HepG2 (cell line): Measurements from ENCODE around the gene INF2. TPM values are rescaled to one million over a fixed set of nuclear protein-coding genes. Genes with fewer than 3 reads are reported as not detected.

Experiments used
- AGO1 ChIP-seq: fragments of 200-400 bp; formaldehyde crosslinking; IDR thresholded peaks from 2 replicates; pipeline ENCODE4 v1.6.1; 2017; ENCODE audit warnings: mild to moderate bottlenecking, low read depth, low read length, moderate library complexity; ENCODE audit not compliant: poor library complexity, severe bottlenecking
- DNMT1 ChIP-seq: sonication (generic); formaldehyde crosslinking; IDR thresholded peaks from 2 replicates; pipeline ENCODE4 v1.5.1; 2020; ENCODE audit warnings: mild to moderate bottlenecking, missing genetic modification reagents
- HOXA3 ChIP-seq: sonication (generic); formaldehyde crosslinking; IDR thresholded peaks from 2 replicates; pipeline ENCODE4 v1.5.0; 2020; ENCODE audit warnings: missing genetic modification reagents
- KDM6A ChIP-seq: IDR thresholded peaks from 2 replicates; pipeline ENCODE4 v1.6.1; 2016; ENCODE audit warnings: low read depth
- KLF6 ChIP-seq: IDR thresholded peaks from 2 replicates; pipeline ENCODE4 v1.8.0; 2016; ENCODE audit warnings: missing biosample characterization, missing genetic modification reagents
- RBFOX2 ChIP-seq: fragments of 200-400 bp; formaldehyde crosslinking; IDR thresholded peaks from 2 replicates; pipeline ENCODE4 v1.6.1; 2017; ENCODE audit warnings: low read depth, mild to moderate bottlenecking, low read length
- RNF2 ChIP-seq: fragments of 450-650 bp; conservative IDR thresholded peaks from 2 replicates; pipeline ENCODE4 v1.6.1; 2016; ENCODE audit warnings: low read depth
- SIN3A ChIP-seq: IDR thresholded peaks from 2 replicates; pipeline ENCODE4 v1.6.1; 2011; ENCODE audit warnings: low read depth, mild to moderate bottlenecking, control low read depth, low read length, borderline replicate concordance
- SP4 ChIP-seq: sonication (generic); formaldehyde crosslinking; IDR thresholded peaks from 2 replicates; pipeline ENCODE4 v1.8.1; 2023; ENCODE audit warnings: mild to moderate bottlenecking, missing genetic modification reagents
- SRY ChIP-seq: sonication (generic); formaldehyde crosslinking; IDR thresholded peaks from 2 replicates; pipeline ENCODE4 v1.8.0; 2022; ENCODE audit warnings: mild to moderate bottlenecking, missing genetic modification reagents
- TOPORS ChIP-seq: sonication (generic); formaldehyde crosslinking; IDR thresholded peaks from 2 replicates; pipeline ENCODE4 v1.8.0; 2023; ENCODE audit warnings: mild to moderate bottlenecking, missing genetic modification reagents
- ZBTB3 ChIP-seq: sonication (generic); formaldehyde crosslinking; IDR thresholded peaks from 2 replicates; pipeline ENCODE4 v1.4.0; 2020; ENCODE audit warnings: low read depth, mild to moderate bottlenecking, moderate library complexity, missing genetic modification reagents, borderline replicate concordance
- ZNF160 ChIP-seq: sonication (generic); formaldehyde crosslinking; IDR thresholded peaks from 2 replicates; pipeline ENCODE4 v1.8.0; 2022; ENCODE audit warnings: mild to moderate bottlenecking, inconsistent platforms, missing genetic modification reagents
- ZNF329 ChIP-seq: sonication (generic); formaldehyde crosslinking; IDR thresholded peaks from 2 replicates; pipeline ENCODE4 v1.9.0; 2021; ENCODE audit warnings: low read depth, mild to moderate bottlenecking, missing genetic modification reagents
- ZNF484 ChIP-seq: sonication (generic); formaldehyde crosslinking; IDR thresholded peaks from 2 replicates; pipeline ENCODE4 v1.5.1; 2020; ENCODE audit warnings: mild to moderate bottlenecking, low read depth, missing genetic modification reagents, borderline replicate concordance
- ZSCAN21 ChIP-seq: sonication (generic); formaldehyde crosslinking; IDR thresholded peaks from 2 replicates; pipeline ENCODE4 v1.8.0; 2022; ENCODE audit warnings: mild to moderate bottlenecking, missing genetic modification reagents, moderate library complexity, borderline replicate concordance
- polyA plus RNA-seq, 8 experiments: library from polyadenylated mRNA; depleted of rRNA in 3 of 8; stranded (reverse) in 7 of 8; unstranded in 1 of 8; fragments of >200 nt; fragmentation: Illumina TruSeq in 4 of 8; extraction: Trizol in 4 of 8; gene quantifications; 2 replicates each; pipeline versions ENCODE4 v1.2.1 to v1.2.3, GENCODE V29; 2011 to 2016; ENCODE audit warnings: low read depth in 4 of 8, missing spikeins in 1 of 8, mixed read lengths in 1 of 8; ENCODE audit not compliant: insufficient read depth in 1 of 8
- total RNA-seq, 5 experiments: library from RNA; depleted of rRNA; stranded (reverse); fragments of >200 nt; fragmentation: Illumina TruSeq; extraction: Trizol; gene quantifications; 2 replicates each; pipeline ENCODE4 v1.2.3, GENCODE V29; 2016; ENCODE audit warnings: low read depth in 1 of 5
- TF ChIP-seq, protein P1 (sequence below): fragments of 450-650 bp; IDR thresholded peaks from 2 replicates; pipeline ENCODE4 v1.6.1; 2016
- TF ChIP-seq, protein P2 (sequence below): sonication (generic); formaldehyde crosslinking; IDR thresholded peaks from 2 replicates; pipeline ENCODE4 v1.5.0; 2020; ENCODE audit warnings: mild to moderate bottlenecking, missing genetic modification reagents

Gene INF2
- total and polyA plus RNA-seq, 2 of the 13 experiments (the other 11 are each of a cell fraction or from before 2014, with no cell fraction given), result 16.4 to 26.4 TPM

DNA sequence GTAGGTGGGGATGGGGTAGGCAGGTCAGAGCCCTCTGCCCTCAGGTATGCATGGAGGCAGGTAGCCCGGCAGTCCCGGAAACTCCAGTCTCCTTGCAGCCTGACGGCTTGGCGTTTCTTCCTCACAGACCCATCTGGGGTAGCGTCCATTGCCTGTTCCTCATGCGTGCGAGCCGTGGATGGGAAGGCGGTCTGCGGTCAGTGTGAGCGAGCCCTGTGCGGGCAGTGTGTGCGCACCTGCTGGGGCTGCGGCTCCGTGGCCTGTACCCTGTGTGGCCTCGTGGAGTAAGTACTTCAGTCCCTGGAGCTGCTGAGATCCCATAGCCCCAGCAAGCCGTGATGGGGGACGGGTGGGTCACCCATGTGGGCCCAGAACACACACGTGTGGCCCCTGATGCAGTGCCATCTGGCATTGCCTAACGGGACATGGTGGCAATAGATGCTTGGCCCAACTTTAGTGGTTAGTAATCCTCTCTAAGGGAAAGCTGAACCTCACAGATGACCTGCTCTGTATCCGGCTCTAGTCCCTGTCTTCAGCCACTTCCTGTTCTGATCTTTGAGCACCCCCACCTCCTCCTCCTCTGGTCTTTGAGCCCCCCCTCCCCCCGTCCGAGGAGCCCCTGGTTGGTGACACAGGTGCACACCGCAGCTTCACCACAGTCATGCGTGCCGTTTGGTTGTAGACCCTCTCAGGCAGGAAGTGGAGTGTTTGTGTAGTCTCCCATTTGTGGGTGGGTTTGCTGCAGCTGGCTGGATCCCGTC, 67.2 kb downstream of the INF2 start (continued):
- TF ChIP-seq ZBTB3, result no peak
- TF ChIP-seq, protein P1, sequence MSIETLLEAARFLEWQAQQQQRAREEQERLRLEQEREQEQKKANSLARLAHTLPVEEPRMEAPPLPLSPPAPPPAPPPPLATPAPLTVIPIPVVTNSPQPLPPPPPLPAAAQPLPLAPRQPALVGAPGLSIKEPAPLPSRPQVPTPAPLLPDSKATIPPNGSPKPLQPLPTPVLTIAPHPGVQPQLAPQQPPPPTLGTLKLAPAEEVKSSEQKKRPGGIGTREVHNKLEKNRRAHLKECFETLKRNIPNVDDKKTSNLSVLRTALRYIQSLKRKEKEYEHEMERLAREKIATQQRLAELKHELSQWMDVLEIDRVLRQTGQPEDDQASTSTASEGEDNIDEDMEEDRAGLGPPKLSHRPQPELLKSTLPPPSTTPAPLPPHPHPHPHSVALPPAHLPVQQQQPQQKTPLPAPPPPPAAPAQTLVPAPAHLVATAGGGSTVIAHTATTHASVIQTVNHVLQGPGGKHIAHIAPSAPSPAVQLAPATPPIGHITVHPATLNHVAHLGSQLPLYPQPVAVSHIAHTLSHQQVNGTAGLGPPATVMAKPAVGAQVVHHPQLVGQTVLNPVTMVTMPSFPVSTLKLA, result peak; percentile 49; the same call in 1 of the 2 replicates
- TF ChIP-seq SIN3A, result 0 out of 2 replicates have a peak, but pooled peaks have one; percentile 28
- TF ChIP-seq RNF2, result no peak
- no peak for TF ChIP-seq ZNF329 (CRISPR knock-in tag)
- peak; percentile 79 for TF ChIP-seq RBFOX2
- TF ChIP-seq HOXA3 (CRISPR knock-in tag), result 0 out of 2 replicates have a peak, but pooled peaks have one; percentile 9
- TF ChIP-seq ZNF160 (CRISPR knock-in tag), result no peak
- 0 out of 2 replicates have a peak, but pooled peaks have one; percentile 20 for TF ChIP-seq DNMT1 (CRISPR knock-in tag)
- TF ChIP-seq KLF6 (CRISPR knock-in tag), result no peak
- TF ChIP-seq KDM6A (CRISPR knock-in tag), result no peak
- peak; percentile 36; the same call in 1 of the 2 replicates for TF ChIP-seq SP4 (CRISPR knock-in tag)
- no peak for TF ChIP-seq ZNF484 (CRISPR knock-in tag)
- TF ChIP-seq, protein P2, sequence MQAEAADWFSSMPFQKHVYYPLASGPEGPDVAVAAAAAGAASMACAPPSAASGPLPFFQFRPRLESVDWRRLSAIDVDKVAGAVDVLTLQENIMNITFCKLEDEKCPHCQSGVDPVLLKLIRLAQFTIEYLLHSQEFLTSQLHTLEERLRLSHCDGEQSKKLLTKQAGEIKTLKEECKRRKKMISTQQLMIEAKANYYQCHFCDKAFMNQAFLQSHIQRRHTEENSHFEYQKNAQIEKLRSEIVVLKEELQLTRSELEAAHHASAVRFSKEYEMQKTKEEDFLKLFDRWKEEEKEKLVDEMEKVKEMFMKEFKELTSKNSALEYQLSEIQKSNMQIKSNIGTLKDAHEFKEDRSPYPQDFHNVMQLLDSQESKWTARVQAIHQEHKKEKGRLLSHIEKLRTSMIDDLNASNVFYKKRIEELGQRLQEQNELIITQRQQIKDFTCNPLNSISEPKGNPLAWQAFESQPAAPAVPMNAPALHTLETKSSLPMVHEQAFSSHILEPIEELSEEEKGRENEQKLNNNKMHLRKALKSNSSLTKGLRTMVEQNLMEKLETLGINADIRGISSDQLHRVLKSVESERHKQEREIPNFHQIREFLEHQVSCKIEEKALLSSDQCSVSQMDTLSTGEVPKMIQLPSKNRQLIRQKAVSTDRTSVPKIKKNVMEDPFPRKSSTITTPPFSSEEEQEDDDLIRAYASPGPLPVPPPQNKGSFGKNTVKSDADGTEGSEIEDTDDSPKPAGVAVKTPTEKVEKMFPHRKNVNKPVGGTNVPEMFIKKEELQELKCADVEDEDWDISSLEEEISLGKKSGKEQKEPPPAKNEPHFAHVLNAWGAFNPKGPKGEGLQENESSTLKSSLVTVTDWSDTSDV (CRISPR knock-in tag), result no peak
- TF ChIP-seq ZSCAN21 (CRISPR knock-in tag), result peak; percentile 42; the same call in 1 of the 2 replicates
- TF ChIP-seq SRY (CRISPR knock-in tag), result no peak
- TF ChIP-seq TOPORS (CRISPR knock-in tag), result no peak
- TF ChIP-seq AGO1, result peak; percentile 87
